Psoas muscle (tissue), 8 donors: ENCODE measurements around the gene OR52E5. TPM values are rescaled to one million over a fixed set of nuclear protein-coding genes. Genes with fewer than 3 reads are reported as not detected.

Source experiments
- ATAC-seq, 4 donors: fragments of 200-7000 bp; cut with Tn5 transposase; one replicate each; pipeline ENCODE4 v1.9.1; 2020; ENCODE audit warnings: moderate library complexity in 3 of 4, mild to moderate bottlenecking in 2 of 4
- DNase-seq, 2 donors: peaks; one replicate each; pipeline ENCODE4 v3.0.0-alpha.2; 2020
- H3K27ac ChIP-seq: fragments of 200-600 bp; one replicate; pipeline ENCODE4 v1.8.0; 2022
- H3K27me3 ChIP-seq, 3 donors: fragments of 200-600 bp in 1 of 3; one replicate each; pipeline versions ENCODE4 v1.6.1 to v1.8.0; 2013 to 2022; ENCODE audit warnings: low read length in 2 of 3, mild to moderate bottlenecking in 2 of 3, moderate library complexity in 1 of 3; ENCODE audit not compliant: insufficient read depth in 3 of 3
- H3K36me3 ChIP-seq, 2 donors: fragments of 200-600 bp in 1 of 2; one replicate each; pipeline versions ENCODE4 v1.6.1 to v1.8.0; 2013 to 2022; ENCODE audit warnings: low read depth in 1 of 2, mild to moderate bottlenecking in 1 of 2, moderate library complexity in 1 of 2; ENCODE audit not compliant: insufficient read depth in 1 of 2
- H3K4me1 ChIP-seq: fragments of 200-600 bp; one replicate; pipeline ENCODE4 v1.8.0; 2022
- H3K4me3 ChIP-seq: fragments of 200-600 bp; one replicate; pipeline ENCODE4 v1.8.0; 2022; ENCODE audit warnings: mild to moderate bottlenecking
- H3K9me3 ChIP-seq: fragments of 200-600 bp; one replicate; pipeline ENCODE4 v1.8.0; 2022
- CTCF ChIP-seq: fragments of 200-600 bp; IDR thresholded peaks from one replicate; pipeline ENCODE4 v1.8.0; 2022; ENCODE audit warnings: antibody characterized with exemption
- WGBS, 3 donors: extraction: QIAGEN DNeasy Blood & Tissue Kit; methylation state at CpG; one replicate each; pipeline versions ENCODE4 v1.1.6 to v1.1.7; 2013; 5-methylcytosine and 5-hydroxymethylcytosine counted together
- intact Hi-C, 2 donors: fragments of 100-400 bp; cut with DNase I; formaldehyde crosslinking; loops; one replicate each; pipeline versions ENCODE4 v1.11.0 to v1.14.2; 2022
- polyA plus RNA-seq, 3 donors: library from polyadenylated mRNA; stranded (reverse); fragments of 200-250 nt; gene quantifications; one replicate each; pipeline ENCODE4 v1.2.3, GENCODE V29; 2013
- total RNA-seq, 4 donors: library from RNA; stranded (reverse); fragmentation: NEBNext Ultra II Directional in 2 of 4; extraction: Animal tissue kit (Norgen Biotek cat#: 25700) in 2 of 4; gene quantifications; one replicate each; pipeline versions ENCODE4 v1.2.1 to v1.2.4, GENCODE V29; 2021 to 2023
- donor health status: healthy with polysubstance abuse.
- donor health status: DM: no; HTN: no; CAD: no; lungs with moderate emphysema.
- donor health status: Bipolar disorder and iron deficiency.
- donor health status: healthy.
- donor health status: DM: yes; HTN: yes; CAD: no.
- donor health status: DM: no; HTN: no; CAD: no.
- donor health status: DM: no; HTN: no; CAD: no.
- donor health status: DM: yes; HTN: yes; CAD: no.

Gene OR52E5
- total and polyA plus RNA-seq, 7 donors, result not detected

- WGBS, 3 donors, result 64 to 74% (median 72%) methylated on average over 2 of the region's 2 CpGs
- no peaks in the 10 kb centered on the region for H3K4me1 ChIP-seq
Observed at GRCh38 chr11:5865826-5866225, 27.2 kb upstream of the OR52E5 start.

GRCh38 chr11:5878564-5878963 lies 14.4 kb upstream of the OR52E5 start:
- WGBS, 3 donors, result 22 to 44% (median 39%) methylated on average over 2 of the region's 2 CpGs
- Histone ChIP-seq H3K27me3 (no peaks in the 10 kb centered on the region), H3K27ac (no peak overlapping the region), H3K36me3 (no peaks in the 10 kb centered on the region), H3K9me3 (no peaks in the 10 kb centered on the region), H3K4me1 (no peaks in the 10 kb centered on the region), H3K4me3 (no peak overlapping the region)
- no peak for TF ChIP-seq CTCF
- intact Hi-C loops, result no loop called here
- DNase-seq (no peak), ATAC-seq (no peak)

More at GRCh38 chr11:5865826-5866225, 27.2 kb upstream of the OR52E5 start:
- DNase-seq (no peak), ATAC-seq (no peak)
- Histone ChIP-seq H3K27me3 (no peaks in the 10 kb centered on the region), H3K4me3 (no peak overlapping the region), H3K9me3 (peaks cover 3% of the 10 kb centered on the region), H3K36me3 (no peaks in the 10 kb centered on the region), H3K27ac (no peak overlapping the region)
- TF ChIP-seq CTCF, result no peak
- intact Hi-C loops, result no loop called here

DNA sequence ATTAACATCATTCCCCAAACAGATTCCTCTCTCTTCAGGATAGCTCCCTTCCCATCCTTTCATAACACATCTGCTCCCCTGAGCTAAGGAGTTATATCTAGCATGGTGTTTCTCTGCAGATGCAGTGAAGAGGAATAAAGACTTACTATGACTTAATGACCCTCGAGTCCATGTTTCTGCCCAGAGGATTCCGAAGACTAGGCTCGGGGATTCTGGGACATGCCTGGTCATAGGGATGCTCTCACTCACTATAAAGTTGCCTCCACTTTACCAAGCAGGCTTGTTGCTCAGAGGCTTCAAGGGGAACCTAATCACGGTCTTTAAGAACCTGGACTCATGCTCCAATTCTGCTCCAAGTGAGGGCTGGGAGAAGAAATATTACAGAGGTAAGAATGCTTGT lies 12.7 kb upstream of the OR52E5 start, which contains the start of gene OR52E4:
Gene OR52E4 (plus strand): TSS at position 301 of the 400 bp plus-strand sequence. CDS start 3,664 bp downstream, outside the sequence.
- no peaks in the 10 kb centered on the region for H3K36me3 ChIP-seq
- intact Hi-C loops, result no loop called here
- H3K4me3 ChIP-seq, result no peak within 1 kb of the TSS
- H3K27ac ChIP-seq, result no peak within 1 kb of the TSS
- no peak for DNase-seq
- no peak for TF ChIP-seq CTCF
- H3K27me3 ChIP-seq, result no peaks in the 10 kb centered on the region
- H3K9me3 ChIP-seq, result no peaks in the 10 kb centered on the region
- no peak for ATAC-seq
- H3K4me1 ChIP-seq, result no peaks in the 10 kb centered on the region
- 64 to 75% (median 69%) methylated on average over 4 of the region's 4 CpGs for WGBS, 3 donors

DNA sequence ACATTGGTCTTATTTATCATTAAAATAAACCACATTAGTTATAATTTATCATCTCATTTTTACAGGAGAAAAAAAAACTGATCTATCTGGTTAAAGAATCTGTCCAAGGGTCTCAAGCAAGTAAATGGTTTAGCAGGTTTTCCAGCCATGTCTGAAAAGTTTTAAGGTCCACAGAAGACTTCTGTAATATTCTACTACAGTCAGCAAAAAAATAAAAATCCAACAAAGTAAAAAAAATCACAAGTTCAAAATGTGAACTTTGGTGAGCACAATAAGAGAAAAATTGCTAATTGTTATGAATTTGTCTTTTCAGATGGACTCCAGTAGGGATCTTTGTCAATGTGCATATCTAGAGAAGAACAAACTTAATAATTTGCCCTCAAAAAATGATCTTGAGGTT lies 11.3 kb upstream of the OR52E5 start:
- intact Hi-C loops, result no loop called here
- H3K27ac ChIP-seq, result no peak overlapping the region
- H3K9me3 ChIP-seq, result no peaks in the 10 kb centered on the region
- H3K36me3 ChIP-seq, result no peaks in the 10 kb centered on the region
- DNase-seq, result no peak
- no peak for ATAC-seq
- H3K27me3 ChIP-seq, result no peaks in the 10 kb centered on the region
- no peaks in the 10 kb centered on the region for H3K4me1 ChIP-seq
- no peak for TF ChIP-seq CTCF
- no peak overlapping the region for H3K4me3 ChIP-seq

- Histone ChIP-seq H3K27ac (no peak overlapping the region), H3K36me3 (no peaks in the 10 kb centered on the region), H3K9me3 (no peaks in the 10 kb centered on the region), H3K27me3 (no peaks in the 10 kb centered on the region), H3K4me1 (no peaks in the 10 kb centered on the region), H3K4me3 (no peak overlapping the region)
- intact Hi-C loops, result no loop called here
- ATAC-seq (no peak), DNase-seq (no peak)
- 72 to 84% (median 75%) methylated on average over 3 of the region's 3 CpGs for WGBS, 3 donors
- TF ChIP-seq CTCF, result no peak
Observed at GRCh38 chr11:5887172-5887571, 5.8 kb upstream of the OR52E5 start.
